HepG2 (cell line): Measurements from ENCODE around the gene LRR1. TPM values are rescaled to one million over a fixed set of nuclear protein-coding genes. Genes with fewer than 3 reads are reported as not detected.

Source experiments
- FOSL2 ChIP-seq: sonication (generic); formaldehyde crosslinking; IDR thresholded peaks from 2 replicates; pipeline ENCODE4 v1.4.0; 2020; ENCODE audit warnings: missing genetic modification reagents
- FOXJ3 ChIP-seq: sonication (generic); formaldehyde crosslinking; IDR thresholded peaks from 2 replicates; pipeline ENCODE4 v1.4.0; 2020; ENCODE audit warnings: missing genetic modification reagents, mild to moderate bottlenecking, borderline replicate concordance
- JUND ChIP-seq: sonication (generic); formaldehyde crosslinking; IDR thresholded peaks from 2 replicates; pipeline ENCODE4 v1.8.0; 2022; ENCODE audit warnings: mild to moderate bottlenecking, missing genetic modification reagents
- KDM4B ChIP-seq: sonication (generic); formaldehyde crosslinking; IDR thresholded peaks from 2 replicates; pipeline ENCODE4 v1.4.0; 2020; ENCODE audit warnings: missing genetic modification reagents
- KLF13 ChIP-seq: sonication (generic); formaldehyde crosslinking; IDR thresholded peaks from 2 replicates; pipeline ENCODE4 v1.4.0; 2020; ENCODE audit warnings: mild to moderate bottlenecking, missing genetic modification reagents
- NFYB ChIP-seq: sonication (generic); formaldehyde crosslinking; IDR thresholded peaks from 2 replicates; pipeline ENCODE4 v1.4.0; 2020; ENCODE audit warnings: missing genetic modification reagents
- PHF8 ChIP-seq: sonication (generic); formaldehyde crosslinking; IDR thresholded peaks from 2 replicates; pipeline ENCODE4 v1.5.0; 2020; ENCODE audit warnings: missing genetic modification reagents
- RAD51 ChIP-seq: fragments of 450-650 bp; IDR thresholded peaks from 2 replicates; pipeline ENCODE4 v1.6.1; 2016; ENCODE audit warnings: borderline replicate concordance
- ZBTB1 ChIP-seq: sonication (generic); formaldehyde crosslinking; IDR thresholded peaks from 2 replicates; pipeline ENCODE4 v1.4.0; 2020; ENCODE audit warnings: missing genetic modification reagents, borderline replicate concordance
- ZBTB20 ChIP-seq: sonication (generic); formaldehyde crosslinking; IDR thresholded peaks from 2 replicates; pipeline ENCODE4 v1.8.1; 2023; ENCODE audit warnings: missing genetic modification reagents, low read depth, mild to moderate bottlenecking, borderline replicate concordance
- ZFP82 ChIP-seq: sonication (generic); formaldehyde crosslinking; IDR thresholded peaks from 2 replicates; pipeline ENCODE4 v1.5.1; 2020; ENCODE audit warnings: mild to moderate bottlenecking, missing genetic modification reagents, borderline replicate concordance
- ZMYM4 ChIP-seq: sonication (generic); formaldehyde crosslinking; IDR thresholded peaks from 2 replicates; pipeline ENCODE4 v1.8.1; 2023; ENCODE audit warnings: mild to moderate bottlenecking, missing genetic modification reagents
- ZNF12 ChIP-seq: sonication (generic); formaldehyde crosslinking; IDR thresholded peaks from 2 replicates; pipeline ENCODE4 v1.5.0; 2020; ENCODE audit warnings: missing genetic modification reagents
- ZNF761 ChIP-seq: sonication (generic); formaldehyde crosslinking; conservative IDR thresholded peaks from 2 replicates; pipeline ENCODE4 v1.4.0; 2020; ENCODE audit warnings: mild to moderate bottlenecking, missing genetic modification reagents
- polyA plus RNA-seq, 8 experiments: library from polyadenylated mRNA; depleted of rRNA in 3 of 8; stranded (reverse) in 7 of 8; unstranded in 1 of 8; fragments of >200 nt; fragmentation: Illumina TruSeq in 4 of 8; extraction: Trizol in 4 of 8; gene quantifications; 2 replicates each; pipeline versions ENCODE4 v1.2.1 to v1.2.3, GENCODE V29; 2011 to 2016; ENCODE audit warnings: low read depth in 4 of 8, missing spikeins in 1 of 8, mixed read lengths in 1 of 8; ENCODE audit not compliant: insufficient read depth in 1 of 8
- total RNA-seq, 5 experiments: library from RNA; depleted of rRNA; stranded (reverse); fragments of >200 nt; fragmentation: Illumina TruSeq; extraction: Trizol; gene quantifications; 2 replicates each; pipeline ENCODE4 v1.2.3, GENCODE V29; 2016; ENCODE audit warnings: low read depth in 1 of 5
- TF ChIP-seq, protein P1 (sequence below): sonication (generic); formaldehyde crosslinking; IDR thresholded peaks from 2 replicates; pipeline ENCODE4 v1.9.0; 2021; ENCODE audit warnings: missing genetic modification reagents, borderline replicate concordance
- TF ChIP-seq, protein P2 (sequence below): sonication (generic); formaldehyde crosslinking; IDR thresholded peaks from 2 replicates; pipeline ENCODE4 v1.4.0; 2020; ENCODE audit warnings: mild to moderate bottlenecking, missing genetic modification reagents
- TF ChIP-seq, protein P3 (sequence below): sonication (generic); formaldehyde crosslinking; IDR thresholded peaks from 2 replicates; pipeline ENCODE4 v1.4.0; 2020; ENCODE audit warnings: mild to moderate bottlenecking, missing genetic modification reagents
- TF ChIP-seq, protein P4 (sequence below): sonication (generic); formaldehyde crosslinking; IDR thresholded peaks from 2 replicates; pipeline ENCODE4 v1.5.0; 2020; ENCODE audit warnings: missing genetic modification reagents
- TF ChIP-seq, protein P5 (sequence below): sonication (generic); formaldehyde crosslinking; IDR thresholded peaks from 2 replicates; pipeline ENCODE4 v1.4.0; 2020; ENCODE audit warnings: missing genetic modification reagents, borderline replicate concordance
- TF ChIP-seq, protein P6 (sequence below): sonication (generic); formaldehyde crosslinking; IDR thresholded peaks from 2 replicates; pipeline ENCODE4 v1.4.0; 2020; ENCODE audit warnings: mild to moderate bottlenecking, missing genetic modification reagents

LRR1 gene
- total and polyA plus RNA-seq, 2 of the 13 experiments (the other 11 are each of a cell fraction or from before 2014, with no cell fraction given) = 7.0 to 36.2 TPM

DNA sequence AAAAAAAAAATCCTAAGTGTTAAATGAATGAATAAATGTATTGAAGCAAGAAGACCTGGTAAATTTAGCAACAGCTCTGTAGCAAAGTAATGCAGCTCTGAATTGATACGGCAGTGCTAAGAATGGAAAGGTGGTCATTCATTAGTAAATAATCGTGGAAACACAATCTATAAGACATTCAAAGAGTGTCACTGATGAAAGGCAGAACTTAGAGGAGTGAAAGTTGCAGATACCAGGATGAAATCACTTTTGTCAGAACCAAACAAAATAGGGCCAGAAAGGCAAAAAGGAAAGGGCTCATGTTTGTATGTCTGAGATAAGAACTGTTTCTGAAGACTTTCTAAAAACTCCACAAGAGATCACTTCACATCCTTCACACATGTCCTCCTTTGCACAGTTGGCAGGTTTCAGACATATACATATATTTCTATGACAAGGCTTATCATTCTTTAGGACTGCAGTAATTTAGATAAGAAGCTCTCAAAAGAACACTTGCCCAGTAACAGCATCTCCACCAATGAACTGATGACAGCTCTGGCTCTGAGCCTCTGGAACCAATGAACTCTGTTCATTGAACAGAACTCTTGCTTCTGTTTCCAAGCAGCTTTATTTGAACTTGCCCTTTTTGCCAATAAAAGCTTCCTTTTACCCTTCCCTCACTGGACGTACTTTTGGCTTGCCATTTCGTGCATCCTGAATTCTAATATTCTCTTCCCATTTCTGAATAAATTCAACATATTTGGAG is 4.2 kb upstream of the LRR1 start (continued):
- TF ChIP-seq, protein P1, sequence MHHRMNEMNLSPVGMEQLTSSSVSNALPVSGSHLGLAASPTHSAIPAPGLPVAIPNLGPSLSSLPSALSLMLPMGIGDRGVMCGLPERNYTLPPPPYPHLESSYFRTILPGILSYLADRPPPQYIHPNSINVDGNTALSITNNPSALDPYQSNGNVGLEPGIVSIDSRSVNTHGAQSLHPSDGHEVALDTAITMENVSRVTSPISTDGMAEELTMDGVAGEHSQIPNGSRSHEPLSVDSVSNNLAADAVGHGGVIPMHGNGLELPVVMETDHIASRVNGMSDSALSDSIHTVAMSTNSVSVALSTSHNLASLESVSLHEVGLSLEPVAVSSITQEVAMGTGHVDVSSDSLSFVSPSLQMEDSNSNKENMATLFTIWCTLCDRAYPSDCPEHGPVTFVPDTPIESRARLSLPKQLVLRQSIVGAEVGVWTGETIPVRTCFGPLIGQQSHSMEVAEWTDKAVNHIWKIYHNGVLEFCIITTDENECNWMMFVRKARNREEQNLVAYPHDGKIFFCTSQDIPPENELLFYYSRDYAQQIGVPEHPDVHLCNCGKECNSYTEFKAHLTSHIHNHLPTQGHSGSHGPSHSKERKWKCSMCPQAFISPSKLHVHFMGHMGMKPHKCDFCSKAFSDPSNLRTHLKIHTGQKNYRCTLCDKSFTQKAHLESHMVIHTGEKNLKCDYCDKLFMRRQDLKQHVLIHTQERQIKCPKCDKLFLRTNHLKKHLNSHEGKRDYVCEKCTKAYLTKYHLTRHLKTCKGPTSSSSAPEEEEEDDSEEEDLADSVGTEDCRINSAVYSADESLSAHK (CRISPR knock-in tag) = no peak
- TF ChIP-seq JUND (CRISPR knock-in tag) = no peak
- TF ChIP-seq, protein P2, sequence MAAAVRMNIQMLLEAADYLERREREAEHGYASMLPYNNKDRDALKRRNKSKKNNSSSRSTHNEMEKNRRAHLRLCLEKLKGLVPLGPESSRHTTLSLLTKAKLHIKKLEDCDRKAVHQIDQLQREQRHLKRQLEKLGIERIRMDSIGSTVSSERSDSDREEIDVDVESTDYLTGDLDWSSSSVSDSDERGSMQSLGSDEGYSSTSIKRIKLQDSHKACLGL (CRISPR knock-in tag) = no peak
- no peak for TF ChIP-seq ZBTB20
- TF ChIP-seq NFYB (CRISPR knock-in tag) = peak; percentile 57
- no peak for TF ChIP-seq PHF8
- TF ChIP-seq ZFP82 (CRISPR knock-in tag) = no peak
- no peak for TF ChIP-seq FOSL2 (CRISPR knock-in tag)
- TF ChIP-seq, protein P3, sequence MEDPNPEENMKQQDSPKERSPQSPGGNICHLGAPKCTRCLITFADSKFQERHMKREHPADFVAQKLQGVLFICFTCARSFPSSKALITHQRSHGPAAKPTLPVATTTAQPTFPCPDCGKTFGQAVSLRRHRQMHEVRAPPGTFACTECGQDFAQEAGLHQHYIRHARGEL (CRISPR knock-in tag) = no peak
- TF ChIP-seq FOXJ3 = no peak
- no peak for TF ChIP-seq KDM4B
- TF ChIP-seq, protein P4, sequence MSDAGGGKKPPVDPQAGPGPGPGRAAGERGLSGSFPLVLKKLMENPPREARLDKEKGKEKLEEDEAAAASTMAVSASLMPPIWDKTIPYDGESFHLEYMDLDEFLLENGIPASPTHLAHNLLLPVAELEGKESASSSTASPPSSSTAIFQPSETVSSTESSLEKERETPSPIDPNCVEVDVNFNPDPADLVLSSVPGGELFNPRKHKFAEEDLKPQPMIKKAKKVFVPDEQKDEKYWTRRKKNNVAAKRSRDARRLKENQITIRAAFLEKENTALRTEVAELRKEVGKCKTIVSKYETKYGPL (CRISPR knock-in tag) = no peak
- no peak for TF ChIP-seq RAD51
- TF ChIP-seq ZNF12 (CRISPR knock-in tag) = no peak
- TF ChIP-seq, protein P5, sequence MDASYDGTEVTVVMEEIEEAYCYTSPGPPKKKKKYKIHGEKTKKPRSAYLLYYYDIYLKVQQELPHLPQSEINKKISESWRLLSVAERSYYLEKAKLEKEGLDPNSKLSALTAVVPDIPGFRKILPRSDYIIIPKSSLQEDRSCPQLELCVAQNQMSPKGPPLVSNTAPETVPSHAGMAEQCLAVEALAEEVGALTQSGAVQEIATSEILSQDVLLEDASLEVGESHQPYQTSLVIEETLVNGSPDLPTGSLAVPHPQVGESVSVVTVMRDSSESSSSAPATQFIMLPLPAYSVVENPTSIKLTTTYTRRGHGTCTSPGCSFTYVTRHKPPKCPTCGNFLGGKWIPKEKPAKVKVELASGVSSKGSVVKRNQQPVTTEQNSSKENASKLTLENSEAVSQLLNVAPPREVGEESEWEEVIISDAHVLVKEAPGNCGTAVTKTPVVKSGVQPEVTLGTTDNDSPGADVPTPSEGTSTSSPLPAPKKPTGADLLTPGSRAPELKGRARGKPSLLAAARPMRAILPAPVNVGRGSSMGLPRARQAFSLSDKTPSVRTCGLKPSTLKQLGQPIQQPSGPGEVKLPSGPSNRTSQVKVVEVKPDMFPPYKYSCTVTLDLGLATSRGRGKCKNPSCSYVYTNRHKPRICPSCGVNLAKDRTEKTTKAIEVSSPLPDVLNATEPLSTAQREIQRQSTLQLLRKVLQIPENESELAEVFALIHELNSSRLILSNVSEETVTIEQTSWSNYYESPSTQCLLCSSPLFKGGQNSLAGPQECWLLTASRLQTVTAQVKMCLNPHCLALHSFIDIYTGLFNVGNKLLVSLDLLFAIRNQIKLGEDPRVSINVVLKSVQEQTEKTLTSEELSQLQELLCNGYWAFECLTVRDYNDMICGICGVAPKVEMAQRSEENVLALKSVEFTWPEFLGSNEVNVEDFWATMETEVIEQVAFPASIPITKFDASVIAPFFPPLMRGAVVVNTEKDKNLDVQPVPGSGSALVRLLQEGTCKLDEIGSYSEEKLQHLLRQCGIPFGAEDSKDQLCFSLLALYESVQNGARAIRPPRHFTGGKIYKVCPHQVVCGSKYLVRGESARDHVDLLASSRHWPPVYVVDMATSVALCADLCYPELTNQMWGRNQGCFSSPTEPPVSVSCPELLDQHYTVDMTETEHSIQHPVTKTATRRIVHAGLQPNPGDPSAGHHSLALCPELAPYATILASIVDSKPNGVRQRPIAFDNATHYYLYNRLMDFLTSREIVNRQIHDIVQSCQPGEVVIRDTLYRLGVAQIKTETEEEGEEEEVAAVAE (CRISPR knock-in tag) = no peak
- no peak for TF ChIP-seq ZBTB1 (CRISPR knock-in tag)
- TF ChIP-seq ZMYM4 (CRISPR knock-in tag) = 0 out of 2 replicates have a peak, but pooled peaks have one; percentile 20
- TF ChIP-seq, protein P6, sequence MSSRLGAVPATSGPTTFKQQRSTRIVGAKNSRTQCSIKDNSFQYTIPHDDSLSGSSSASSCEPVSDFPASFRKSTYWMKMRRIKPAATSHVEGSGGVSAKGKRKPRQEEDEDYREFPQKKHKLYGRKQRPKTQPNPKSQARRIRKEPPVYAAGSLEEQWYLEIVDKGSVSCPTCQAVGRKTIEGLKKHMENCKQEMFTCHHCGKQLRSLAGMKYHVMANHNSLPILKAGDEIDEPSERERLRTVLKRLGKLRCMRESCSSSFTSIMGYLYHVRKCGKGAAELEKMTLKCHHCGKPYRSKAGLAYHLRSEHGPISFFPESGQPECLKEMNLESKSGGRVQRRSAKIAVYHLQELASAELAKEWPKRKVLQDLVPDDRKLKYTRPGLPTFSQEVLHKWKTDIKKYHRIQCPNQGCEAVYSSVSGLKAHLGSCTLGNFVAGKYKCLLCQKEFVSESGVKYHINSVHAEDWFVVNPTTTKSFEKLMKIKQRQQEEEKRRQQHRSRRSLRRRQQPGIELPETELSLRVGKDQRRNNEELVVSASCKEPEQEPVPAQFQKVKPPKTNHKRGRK (CRISPR knock-in tag) = no peak
- TF ChIP-seq ZNF761 = no peak
- no peak for TF ChIP-seq KLF13 (CRISPR knock-in tag)
